ENCODE measurements around the gene DNA2.

GRCh38 chr10:68402276-68402675 is 69.5 kb downstream of the DNA2 start:
- TF ChIP-seq TAF1 (IDR thresholded peaks at IDR 0.05; ENCODE audit: borderline replicate concordance, insufficient read depth, low read length) (no peak), POLR2AphosphoS5 (IDR thresholded peaks at IDR 0.05; ENCODE audit: low read depth, low read length) (no peak), REST (IDR thresholded peaks at IDR 0.05; ENCODE audit: insufficient read depth in 1 of 2, low read depth in 2 of 2, low read length in 2 of 2) (no peak), FOXP2 (optimal IDR thresholded peaks at IDR 0.05; ENCODE audit: borderline replicate concordance, extremely low read depth, extremely low read length, insufficient read depth) (no peak)
